CD4-positive, alpha-beta T cell treated with Interleukin-4 for 4 hours (primary cell): ENCODE results near the gene SSNA1.

Experiments used
- DNase-seq: peaks from one replicate; pipeline ENCODE4 v3.0.0-alpha.2; 2020

SSNA1 gene

GRCh38 chr9:137201205-137201868 lies 12.9 kb downstream of the SSNA1 start:
- DNase-seq: no peak

DNA sequence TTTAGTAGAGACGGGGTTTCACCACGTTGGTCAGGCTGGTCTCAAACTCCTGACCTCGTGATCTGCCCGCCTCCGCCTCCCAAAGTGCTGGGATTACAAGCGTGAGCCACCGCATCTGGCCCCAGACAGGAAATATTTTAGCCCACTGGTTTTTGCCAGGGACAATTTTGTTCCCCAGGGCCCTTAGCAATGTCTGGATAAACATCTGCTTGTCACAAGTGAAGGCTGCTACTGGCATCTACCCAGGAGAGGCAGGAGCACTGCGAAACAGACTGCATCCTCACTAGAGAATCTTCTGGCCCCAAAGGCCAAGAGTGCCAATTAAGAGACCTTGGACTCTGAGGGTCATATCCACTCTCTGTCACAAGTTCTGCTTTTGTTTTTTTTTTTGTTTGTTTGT lies 14.5 kb downstream of the SSNA1 start:
- DNase-seq: no peak

DNA sequence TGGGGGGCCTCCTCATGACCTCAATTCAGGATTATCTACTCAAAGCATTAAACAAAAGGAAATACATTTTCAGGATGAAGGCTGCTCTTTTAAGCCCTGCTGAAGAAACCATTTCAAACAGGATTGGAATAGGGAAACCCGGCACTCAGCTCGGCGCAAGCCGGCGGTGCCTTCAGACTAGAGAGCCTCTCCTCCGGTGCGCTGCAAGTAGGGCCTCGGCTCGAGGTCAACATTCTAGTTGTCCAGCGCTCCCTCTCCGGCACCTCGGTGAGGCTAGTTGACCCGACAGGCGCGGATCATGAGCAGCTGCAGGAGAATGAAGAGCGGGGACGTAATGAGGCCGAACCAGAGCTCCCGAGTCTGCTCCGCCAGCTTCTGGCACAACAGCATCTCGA lies 16.3 kb downstream of the SSNA1 start:
- no peak for DNase-seq

- peak; percentile 87 for DNase-seq
Measured at GRCh38 chr9:137205126-137206069, 16.9 kb downstream of the SSNA1 start, which contains the start of the genes NDOR1 and TMEM203. TSS of gene NDOR1 (plus strand) at chr9:137205700. CDS start at chr9:137205778, 78 bp downstream. TSS of gene TMEM203 (minus strand) at chr9:137205648. CDS start at chr9:137205414, 234 bp downstream.

GRCh38 chr9:137206602-137207001 lies 18.1 kb downstream of the SSNA1 start:
- DNase-seq: no peak

DNA sequence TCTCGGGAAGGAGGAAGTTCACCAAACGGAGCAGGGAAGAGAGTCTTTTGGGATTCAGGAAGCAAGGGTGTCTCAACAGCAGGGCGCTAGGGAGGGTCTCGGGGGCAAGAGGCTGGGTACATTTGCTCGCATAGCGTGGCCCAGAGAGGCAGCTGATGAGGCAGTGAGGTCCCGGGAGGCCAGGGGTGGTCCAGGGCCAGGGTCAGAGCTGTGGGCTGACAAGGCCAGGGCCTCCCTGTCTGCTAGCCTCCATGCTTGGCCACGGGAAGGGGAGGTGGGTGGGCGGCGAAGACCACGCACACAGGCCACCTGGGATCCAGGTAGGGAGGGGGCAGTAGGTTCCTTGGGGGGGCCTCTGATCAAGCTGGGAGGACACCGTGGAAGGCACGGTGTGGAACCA lies 23.1 kb downstream of the SSNA1 start:
- no peak for DNase-seq

- no peak for DNase-seq
Measured at GRCh38 chr9:137212520-137212919, 24.0 kb downstream of the SSNA1 start.

DNA sequence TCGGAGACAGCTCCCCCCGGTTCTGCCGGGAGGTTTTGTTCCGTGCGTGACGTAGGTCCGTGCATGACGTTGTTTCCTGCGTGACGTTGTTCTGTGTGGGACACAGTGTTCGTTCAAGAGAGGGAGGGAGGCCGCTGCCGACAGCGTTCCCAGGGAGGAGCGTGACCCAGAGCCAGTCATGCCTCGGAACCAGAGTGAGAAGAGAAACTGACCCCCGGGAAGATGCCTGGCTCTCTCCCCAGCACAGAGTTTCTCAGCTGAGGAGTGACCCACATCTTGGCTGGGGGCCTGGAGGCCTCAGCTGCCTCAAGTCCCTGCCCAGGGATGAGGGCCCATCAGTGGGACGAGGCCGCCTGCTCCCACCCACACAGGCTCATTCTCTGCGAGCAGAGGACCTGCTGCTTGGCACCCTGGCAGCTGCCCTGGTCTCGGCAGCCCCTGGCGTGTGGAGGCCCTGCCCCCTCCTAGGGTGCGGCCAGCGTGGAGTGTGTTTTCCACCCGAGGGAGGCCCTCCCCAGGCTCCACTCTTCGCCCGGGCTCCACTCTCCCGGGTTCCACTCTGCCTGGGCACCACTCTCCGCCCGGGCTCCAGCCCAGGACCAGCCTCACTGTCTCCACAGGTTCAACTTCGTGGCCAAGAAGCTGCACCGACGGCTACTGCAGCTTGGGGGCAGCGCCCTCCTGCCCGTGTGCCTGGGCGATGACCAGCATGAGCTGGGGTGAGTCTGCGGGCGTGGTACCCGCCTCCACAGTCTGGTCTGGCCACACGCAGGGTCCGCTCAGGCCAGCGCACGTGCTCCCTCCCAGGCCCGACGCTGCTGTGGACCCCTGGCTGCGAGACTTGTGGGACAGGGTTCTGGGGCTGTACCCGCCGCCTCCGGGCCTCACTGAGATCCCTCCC lies 24.9 kb downstream of the SSNA1 start:
- DNase-seq: no peak

DNA sequence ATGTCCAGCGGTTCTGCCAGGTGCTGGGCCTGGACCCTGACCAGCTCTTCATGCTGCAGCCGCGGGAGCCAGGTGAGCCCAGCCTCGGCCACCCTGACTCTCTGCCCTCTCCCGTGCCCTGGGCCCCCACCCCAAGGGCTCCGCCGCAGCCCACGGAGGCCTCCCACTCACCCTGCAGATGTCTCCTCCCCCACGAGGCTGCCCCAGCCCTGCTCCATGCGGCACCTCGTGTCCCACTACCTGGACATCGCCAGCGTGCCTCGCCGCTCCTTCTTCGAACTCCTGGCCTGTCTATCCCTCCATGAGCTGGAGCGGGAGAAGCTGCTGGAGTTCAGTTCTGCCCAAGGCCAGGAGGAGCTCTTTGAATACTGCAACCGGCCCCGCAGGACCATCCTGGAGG lies 26.1 kb downstream of the SSNA1 start:
- DNase-seq: no peak

DNA sequence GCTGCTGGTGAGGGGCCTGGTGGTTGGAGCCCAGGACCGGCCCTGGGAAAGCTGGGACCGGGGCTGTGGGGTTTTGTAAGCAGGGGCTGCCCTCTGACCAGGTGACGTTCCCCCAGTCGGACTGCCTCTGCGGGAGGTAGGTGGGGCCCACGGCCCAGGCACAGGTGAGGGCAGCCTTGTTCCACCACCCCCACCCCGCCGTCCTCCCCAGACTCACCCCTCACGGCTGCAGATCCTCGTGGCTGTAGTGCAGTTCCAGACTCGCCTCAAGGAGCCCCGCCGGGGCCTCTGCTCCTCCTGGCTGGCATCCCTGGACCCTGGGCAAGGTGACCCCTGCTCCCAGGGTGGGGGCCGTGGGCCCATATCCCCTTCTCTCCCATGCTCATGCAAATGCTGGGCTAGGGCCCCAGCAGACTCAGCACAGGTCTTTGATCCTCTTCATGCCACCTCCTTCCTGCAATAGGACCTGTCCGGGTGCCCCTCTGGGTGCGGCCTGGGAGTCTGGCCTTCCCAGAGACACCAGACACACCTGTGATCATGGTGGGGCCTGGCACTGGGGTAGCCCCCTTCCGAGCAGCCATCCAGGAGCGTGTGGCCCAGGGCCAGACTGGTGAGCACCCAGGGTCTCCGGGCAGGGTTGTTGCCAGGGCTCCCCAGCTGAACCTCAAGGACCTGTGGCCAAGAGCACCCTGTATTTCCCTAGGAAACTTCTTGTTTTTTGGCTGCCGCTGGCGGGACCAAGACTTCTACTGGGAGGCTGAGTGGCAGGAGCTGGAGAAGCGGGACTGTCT lies 26.9 kb downstream of the SSNA1 start:
- DNase-seq: no peak

DNA sequence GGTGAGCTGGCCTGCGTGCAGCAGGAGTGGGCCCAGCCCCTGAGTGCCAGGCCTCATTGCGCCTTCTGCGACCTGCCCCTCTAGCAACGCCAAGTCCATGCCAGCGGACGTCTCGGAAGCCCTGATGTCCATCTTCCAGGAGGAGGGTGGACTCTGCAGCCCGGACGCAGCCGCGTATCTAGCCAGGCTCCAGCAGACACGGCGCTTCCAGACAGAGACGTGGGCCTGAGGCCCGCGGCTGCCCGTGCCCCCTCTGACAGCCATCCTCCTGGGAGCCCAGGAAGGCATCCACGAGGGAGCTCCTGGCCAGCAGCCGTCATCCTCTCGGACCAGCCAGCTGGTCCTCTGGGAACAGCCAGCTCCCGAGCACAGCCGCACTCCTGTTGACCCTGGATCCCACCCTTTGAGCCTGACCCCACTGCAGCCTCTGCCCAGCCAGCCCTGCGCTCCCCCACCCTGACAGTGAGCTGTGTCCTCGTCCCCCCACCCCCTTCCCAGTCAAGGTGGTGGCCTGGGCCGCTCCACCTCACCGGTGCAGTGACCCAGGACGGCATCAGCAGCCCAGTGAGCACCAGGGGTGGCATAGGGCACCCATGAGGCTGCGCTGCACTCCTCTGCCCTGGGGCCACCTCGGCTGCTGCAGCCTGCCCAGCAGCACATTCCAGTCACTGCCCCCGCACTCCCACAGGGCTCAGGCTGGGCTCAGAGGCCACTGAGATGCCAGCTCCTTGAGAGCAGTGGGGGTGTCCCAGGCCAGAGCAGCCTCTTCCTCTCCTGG lies 27.9 kb downstream of the SSNA1 start:
- DNase-seq: no peak

- DNase-seq: no peak
Measured at GRCh38 chr9:137217276-137218211, 29.1 kb downstream of the SSNA1 start.

GRCh38 chr9:137218212-137218753 lies 29.8 kb downstream of the SSNA1 start:
- no peak for DNase-seq

GRCh38 chr9:137218754-137219271 lies 30.3 kb downstream of the SSNA1 start:
- no peak for DNase-seq

DNA sequence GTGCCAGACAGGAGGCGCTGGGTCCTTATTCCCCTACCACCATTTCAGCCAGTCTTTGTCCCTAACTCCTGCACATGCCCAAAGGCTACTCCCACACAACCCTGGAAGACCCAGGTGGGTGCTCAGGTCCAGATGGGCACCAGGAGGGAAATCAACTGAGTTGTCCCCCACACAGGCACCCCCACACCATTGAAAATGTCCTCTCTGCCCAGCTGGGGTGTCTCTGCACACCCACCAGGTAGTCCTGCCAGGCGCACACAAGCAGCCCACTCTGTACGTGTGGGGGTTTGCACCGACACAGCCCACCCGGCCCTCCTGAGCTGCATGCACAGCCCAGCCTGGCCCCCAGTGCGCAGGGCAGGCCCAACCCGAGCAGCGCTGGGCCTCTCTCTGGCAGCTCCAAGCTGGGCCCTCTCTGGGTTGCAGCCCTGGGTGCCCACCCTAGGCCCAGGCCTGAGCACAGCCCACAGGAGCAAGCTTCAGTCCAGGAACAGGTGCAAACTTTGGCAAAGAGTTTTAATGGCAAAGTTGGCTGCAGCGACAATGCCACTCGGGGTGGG lies 31.4 kb downstream of the SSNA1 start:
- no peak for DNase-seq

GRCh38 chr9:137220317-137221094 lies 32.0 kb downstream of the SSNA1 start:
- DNase-seq: no peak

- no peak for DNase-seq
Measured at GRCh38 chr9:137221095-137221505, 32.6 kb downstream of the SSNA1 start.

- DNase-seq: no peak
Measured at GRCh38 chr9:137221506-137222111, 33.1 kb downstream of the SSNA1 start.
